AG09309 (cell line): Measurements from ENCODE around the gene HSD17B2.

Source experiments
- DNase-seq: peaks from one replicate; pipeline ENCODE4 v3.0.0-alpha.2; 2010; ENCODE audit warnings: low read depth
- H3K4me3 ChIP-seq: 2 replicates; pipeline ENCODE4 v1.5.1; 2011; ENCODE audit warnings: mild to moderate bottlenecking, low read depth, low read length, moderate library complexity; ENCODE audit not compliant: control insufficient read depth
- TF ChIP-seq, protein P1 (sequence below): IDR thresholded peaks from 2 replicates; pipeline ENCODE4 v1.5.1; 2011; ENCODE audit warnings: mild to moderate bottlenecking, low read depth, low read length, inconsistent platforms; ENCODE audit not compliant: insufficient read depth, control insufficient read depth; ENCODE audit errors: missing control alignments

The HSD17B2 gene

GRCh38 chr16:82034981-82035612, at the start of gene HSD17B2:
TSS of gene HSD17B2 (plus strand) at chr16:82035253. CDS start at chr16:82035425, 172 bp downstream.
- no peak for DNase-seq
- no peak within 1 kb of the TSS for H3K4me3 ChIP-seq

GRCh38 chr16:81987121-81987520, 47.9 kb upstream of the HSD17B2 start:
- no peak for DNase-seq
- TF ChIP-seq, protein P1, sequence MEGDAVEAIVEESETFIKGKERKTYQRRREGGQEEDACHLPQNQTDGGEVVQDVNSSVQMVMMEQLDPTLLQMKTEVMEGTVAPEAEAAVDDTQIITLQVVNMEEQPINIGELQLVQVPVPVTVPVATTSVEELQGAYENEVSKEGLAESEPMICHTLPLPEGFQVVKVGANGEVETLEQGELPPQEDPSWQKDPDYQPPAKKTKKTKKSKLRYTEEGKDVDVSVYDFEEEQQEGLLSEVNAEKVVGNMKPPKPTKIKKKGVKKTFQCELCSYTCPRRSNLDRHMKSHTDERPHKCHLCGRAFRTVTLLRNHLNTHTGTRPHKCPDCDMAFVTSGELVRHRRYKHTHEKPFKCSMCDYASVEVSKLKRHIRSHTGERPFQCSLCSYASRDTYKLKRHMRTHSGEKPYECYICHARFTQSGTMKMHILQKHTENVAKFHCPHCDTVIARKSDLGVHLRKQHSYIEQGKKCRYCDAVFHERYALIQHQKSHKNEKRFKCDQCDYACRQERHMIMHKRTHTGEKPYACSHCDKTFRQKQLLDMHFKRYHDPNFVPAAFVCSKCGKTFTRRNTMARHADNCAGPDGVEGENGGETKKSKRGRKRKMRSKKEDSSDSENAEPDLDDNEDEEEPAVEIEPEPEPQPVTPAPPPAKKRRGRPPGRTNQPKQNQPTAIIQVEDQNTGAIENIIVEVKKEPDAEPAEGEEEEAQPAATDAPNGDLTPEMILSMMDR = no peak
- H3K4me3 ChIP-seq = no peak overlapping the region

More at GRCh38 chr16:82034981-82035612, at the start of gene HSD17B2:
- TF ChIP-seq, protein P1 = no peak

DNA sequence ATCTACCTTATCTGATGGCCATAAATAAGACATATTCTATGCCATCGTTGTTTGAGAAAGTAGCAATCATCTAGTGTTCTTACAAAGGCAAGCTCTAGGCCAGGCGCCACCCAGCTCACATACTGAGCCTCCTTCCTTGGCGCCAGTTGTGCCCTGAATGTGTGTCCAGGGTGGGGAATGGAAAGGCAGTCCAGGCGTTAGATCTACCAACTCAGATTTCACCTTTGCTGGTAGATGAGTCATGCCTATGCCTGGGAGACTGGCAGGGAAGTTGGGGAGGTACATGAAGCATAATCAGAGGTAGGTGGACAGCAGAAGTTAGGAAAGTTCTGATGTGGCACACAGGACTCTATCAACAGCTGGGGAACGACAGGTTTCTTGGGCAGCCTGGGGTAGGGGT, 47.3 kb upstream of the HSD17B2 start:
- H3K4me3 ChIP-seq = no peak overlapping the region
- TF ChIP-seq, protein P1 = no peak
- DNase-seq = no peak

GRCh38 chr16:81992859-81993258, 42.2 kb upstream of the HSD17B2 start:
- DNase-seq = no peak
- no peak overlapping the region for H3K4me3 ChIP-seq
- TF ChIP-seq, protein P1 = no peak

GRCh38 chr16:81994485-81994884, 40.6 kb upstream of the HSD17B2 start:
- H3K4me3 ChIP-seq = no peak overlapping the region
- TF ChIP-seq, protein P1 = no peak
- DNase-seq = no peak

DNA sequence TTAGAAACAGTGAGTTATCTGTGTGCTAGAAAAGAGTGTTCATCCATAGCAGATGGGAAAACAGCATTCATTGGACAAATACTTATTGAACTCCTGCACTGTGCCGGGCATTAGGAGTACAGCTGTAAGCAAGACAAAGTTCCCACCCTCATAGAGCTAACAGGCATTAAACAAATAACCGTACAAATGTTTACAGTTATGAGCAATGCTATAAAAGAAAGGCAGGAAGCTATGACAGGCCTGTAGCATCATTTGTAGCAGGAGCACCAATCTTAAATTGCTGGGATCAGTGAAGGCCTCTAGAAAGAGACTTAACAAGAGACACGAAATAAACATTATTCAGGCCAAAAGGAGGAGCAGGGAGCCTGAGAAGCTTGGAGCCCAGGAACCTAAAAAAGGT, 39.4 kb upstream of the HSD17B2 start:
- no peak for DNase-seq
- TF ChIP-seq, protein P1 = no peak
- H3K4me3 ChIP-seq = no peak overlapping the region
